Keratinocyte (primary cell): ENCODE results near the gene ADCY4. TPM values are rescaled to one million over a fixed set of nuclear protein-coding genes. Genes with fewer than 3 reads are reported as not detected.

Source experiments
- DNase-seq: peaks from one replicate; pipeline ENCODE4 v3.0.0-alpha.2; 2011; ENCODE audit warnings: low read depth, missing footprints, low spot score
- FAIRE-seq: peaks from 2 replicates; lab custom pipeline; 2011; peaks lifted over from hg19 to GRCh38; lab: Jason Lieb, UNC
- H2AFZ ChIP-seq: 2 replicates; pipeline ENCODE4 v1.6.0; 2012; ENCODE audit warnings: low read length, control low read depth, inconsistent platforms; ENCODE audit not compliant: control insufficient read depth
- H3K27ac ChIP-seq: 2 replicates; pipeline ENCODE4 v1.5.1; 2011; ENCODE audit warnings: low read length; ENCODE audit not compliant: control insufficient read depth, insufficient read depth
- H3K27me3 ChIP-seq: 3 replicates; pipeline ENCODE4 v1.6.0; 2011; ENCODE audit warnings: low read length; ENCODE audit not compliant: control insufficient read depth, insufficient read depth; ENCODE audit errors: extremely low read depth
- H3K36me3 ChIP-seq, 2 experiments: 2 replicates in 1 of 2; 3 replicates in 1 of 2; pipeline ENCODE4 v1.5.1; 2011; ENCODE audit warnings: low read length in 2 of 2, mild to moderate bottlenecking in 1 of 2; ENCODE audit not compliant: control insufficient read depth in 2 of 2, insufficient read depth in 2 of 2; ENCODE audit errors: extremely low read depth in 1 of 2
- H3K4me1 ChIP-seq: 3 replicates; pipeline ENCODE4 v1.5.1; 2011; ENCODE audit warnings: low read length; ENCODE audit not compliant: control insufficient read depth, insufficient read depth; ENCODE audit errors: extremely low read depth
- H3K4me2 ChIP-seq: 3 replicates; pipeline ENCODE4 v1.6.0; 2011; ENCODE audit warnings: low read depth, low read length; ENCODE audit not compliant: control insufficient read depth, insufficient read depth; ENCODE audit errors: extremely low read depth
- H3K4me3 ChIP-seq, 3 experiments: fragments of 200-600 bp in 1 of 3; sonication (generic) in 1 of 3; 2 replicates in 2 of 3; 3 replicates in 1 of 3; pipeline ENCODE4 v1.5.1; 2011 to 2016; ENCODE audit warnings: low read length in 3 of 3, mild to moderate bottlenecking in 3 of 3, control low read depth in 2 of 3, inconsistent platforms in 1 of 3, low read depth in 1 of 3, mixed read lengths in 1 of 3, mixed run types in 1 of 3, moderate library complexity in 1 of 3; ENCODE audit not compliant: control insufficient read depth in 2 of 3, insufficient read depth in 2 of 3; ENCODE audit errors: extremely low read depth in 1 of 3
- H3K79me2 ChIP-seq: 2 replicates; pipeline ENCODE4 v1.6.0; 2012; ENCODE audit warnings: low read length; ENCODE audit not compliant: control insufficient read depth, insufficient read depth
- H3K9ac ChIP-seq: 3 replicates; pipeline ENCODE4 v1.6.0; 2011; ENCODE audit warnings: low read length; ENCODE audit not compliant: control insufficient read depth, insufficient read depth; ENCODE audit errors: extremely low read depth
- H3K9me1 ChIP-seq: 3 replicates; pipeline ENCODE4 v1.6.0; 2011; ENCODE audit warnings: low read length; ENCODE audit not compliant: control insufficient read depth, insufficient read depth; ENCODE audit errors: extremely low read depth
- H3K9me3 ChIP-seq: 2 replicates; pipeline ENCODE4 v1.5.1; 2012; ENCODE audit warnings: low read depth, low read length; ENCODE audit not compliant: control insufficient read depth
- H4K20me1 ChIP-seq: 3 replicates; pipeline ENCODE4 v1.6.0; 2011; ENCODE audit warnings: low read length; ENCODE audit not compliant: control insufficient read depth, insufficient read depth; ENCODE audit errors: extremely low read depth
- CTCF ChIP-seq, 3 experiments: IDR thresholded peaks in 1 of 3; conservative IDR thresholded peaks in 1 of 3; optimal IDR thresholded peaks in 1 of 3; 2 replicates in 2 of 3; 3 replicates in 1 of 3; pipeline versions ENCODE3 to v1.5.1; 2011; ENCODE audit warnings: low read length in 3 of 3, mild to moderate bottlenecking in 3 of 3, moderate library complexity in 2 of 3, control low read depth in 1 of 3, inconsistent platforms in 1 of 3; ENCODE audit not compliant: insufficient read depth in 2 of 3; ENCODE audit errors: extremely low read depth in 1 of 3
- EZH2 ChIP-seq: IDR thresholded peaks from one replicate; pipeline ENCODE4 v1.6.1; 2012; ENCODE audit warnings: inconsistent platforms, mild to moderate bottlenecking, low read length, moderate library complexity
- dilution Hi-C: fragments of 300-500 bp; cut with MboI; formaldehyde crosslinking; loops from one replicate; pipeline ENCODE4 v1.7.0; 2020; ENCODE audit warnings: low sequenced_read_pairs; ENCODE audit not compliant: extremely low pct_ligation_motif_present
- polyA plus RNA-seq, 5 experiments: library from polyadenylated mRNA; depleted of rRNA in 3 of 5; stranded (reverse) in 3 of 5; stranded (forward) in 1 of 5; unstranded in 1 of 5; fragments of >200 nt; gene quantifications; 1 replicate in 1 of 5; 2 replicates in 3 of 5; 3 replicates in 1 of 5; pipeline versions ENCODE4 v1.2.1 to v1.2.3, GENCODE V29; 2011 to 2012; ENCODE audit warnings: missing spikeins in 2 of 5, low read depth in 1 of 5, low replicate concordance in 1 of 5

The ADCY4 gene
- polyA plus RNA-seq, 1 donor (not counting 4 experiments of a cell fraction or from before 2014, with no cell fraction given): 0.21 TPM

DNA sequence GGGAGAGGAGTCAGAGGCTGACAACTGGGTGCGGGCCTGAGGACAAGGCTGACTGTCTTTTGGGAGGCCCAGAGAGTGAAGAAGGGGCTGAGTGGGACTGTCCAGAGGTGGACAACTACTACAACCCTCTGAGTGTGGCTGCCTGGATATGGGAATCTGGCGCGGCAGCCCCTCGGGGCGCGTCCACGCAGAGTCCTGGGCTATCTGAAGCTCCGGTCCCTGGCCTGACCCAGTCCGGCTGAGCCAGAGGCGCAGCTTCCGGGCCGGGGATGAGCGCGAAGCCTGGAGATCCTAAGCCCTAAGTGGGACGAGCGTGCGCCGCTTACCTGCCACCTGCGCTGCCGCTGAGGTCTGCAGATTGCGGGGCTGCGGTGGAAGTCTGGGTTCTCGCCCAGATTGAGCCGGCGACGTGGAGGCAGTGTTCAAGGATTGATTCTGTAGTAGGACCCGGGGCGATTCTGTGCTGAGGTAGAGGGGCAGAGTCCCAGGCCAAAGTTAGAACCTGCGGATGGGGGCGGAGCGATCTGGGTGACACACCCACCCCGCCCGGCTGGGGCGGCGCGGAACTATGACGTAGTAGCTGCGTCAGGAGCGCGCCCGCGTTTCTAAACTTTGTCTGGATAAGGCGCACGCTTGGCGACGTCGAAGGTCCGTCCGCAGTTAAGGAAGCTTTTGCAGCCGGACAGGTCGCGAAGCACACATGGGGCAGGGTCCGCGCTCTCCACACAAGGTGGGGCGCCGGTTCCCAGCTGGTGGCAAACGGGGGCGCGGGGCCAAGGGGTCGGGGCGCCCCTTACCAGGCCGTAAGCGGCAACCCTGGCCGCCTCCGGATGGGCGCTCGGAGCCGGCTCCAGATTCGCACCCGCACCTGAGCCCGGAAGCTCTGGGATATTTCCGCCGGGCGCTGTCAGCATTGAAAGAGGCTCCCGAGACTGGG is 35.3 kb downstream of the ADCY4 start, which contains the start of the genes DHRS1 and NOP9:
Gene DHRS1 (minus strand): TSS at position 526 of the 937 bp plus-strand sequence. CDS start 674 bp downstream, outside the sequence.
Gene NOP9 (plus strand): TSS at position 596 of the 937 bp plus-strand sequence. CDS start 105 bp downstream, at position 701.
- no peaks in the 10 kb centered on the region for H3K9me1 ChIP-seq
- FAIRE-seq (no peak), DNase-seq (no peak)
- peak within 1 kb of the TSS; percentile 91 for H3K4me2 ChIP-seq
- TF ChIP-seq CTCF (optimal IDR thresholded peaks at IDR 0.05 in 1 of 3, IDR thresholded peaks at IDR 0.05 in 1 of 3, conservative IDR thresholded peaks at IDR 0.05 in 1 of 3; ENCODE audit: extremely low read depth in 1 of 3, insufficient read depth in 2 of 3, low read length in 3 of 3) (no peak), EZH2 (no peak)
- H3K27ac ChIP-seq: peak within 1 kb of the TSS; percentile 93
- peaks cover 37% of the 10 kb centered on the region for H3K4me1 ChIP-seq
- peak within 1 kb of the TSS; percentile 84 for H2AFZ ChIP-seq
- H3K9ac ChIP-seq: peak within 1 kb of the TSS; percentile 95
- H3K27me3 ChIP-seq: no peaks in the 10 kb centered on the region
- dilution Hi-C loops: no loop called here
- H4K20me1 ChIP-seq: no peaks in the 10 kb centered on the region
- H3K79me2 ChIP-seq: peaks cover 32% of the 10 kb centered on the region
- peak within 1 kb of the TSS; percentile 58 to 94 (median 80) for H3K4me3 ChIP-seq
- H3K9me3 ChIP-seq: no peaks in the 10 kb centered on the region
- H3K36me3 ChIP-seq: peaks cover 33 to 46% of the 10 kb centered on the region in 2 experiments

DNA sequence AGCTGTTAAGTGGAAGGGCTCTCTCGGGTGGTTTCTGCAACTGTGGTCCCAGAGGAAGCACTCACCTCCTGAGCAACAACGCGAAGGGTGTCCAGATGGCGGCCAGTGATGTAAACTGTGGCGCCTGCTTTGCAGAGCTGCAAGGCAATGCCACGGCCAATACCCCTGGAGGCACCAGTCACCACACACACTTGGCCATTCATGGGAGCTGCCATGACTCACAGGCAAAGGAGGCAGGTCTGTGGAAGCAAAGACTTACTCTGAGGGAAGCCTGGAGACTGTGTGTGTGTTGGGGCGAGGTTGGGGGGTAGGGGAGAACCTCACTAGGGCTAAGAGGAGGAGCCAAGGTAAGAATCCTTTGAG is 36.0 kb downstream of the ADCY4 start:
- Histone ChIP-seq H3K27ac (peak overlapping the region; percentile 93), H3K36me3 (peaks cover 29 to 40% of the 10 kb centered on the region in 2 experiments), H4K20me1 (no peaks in the 10 kb centered on the region), H3K4me3 (peak overlapping the region; percentile 58 to 94 (median 80)), H3K9me3 (no peaks in the 10 kb centered on the region), H3K4me2 (peak overlapping the region; percentile 91), H3K9ac (peak overlapping the region; percentile 95), H3K79me2 (peaks cover 32% of the 10 kb centered on the region), H2AFZ (peak overlapping the region; percentile 84), H3K27me3 (no peaks in the 10 kb centered on the region), H3K4me1 (peaks cover 37% of the 10 kb centered on the region), H3K9me1 (no peaks in the 10 kb centered on the region)
- no peak for TF ChIP-seq CTCF (optimal IDR thresholded peaks at IDR 0.05 in 1 of 3, IDR thresholded peaks at IDR 0.05 in 1 of 3, conservative IDR thresholded peaks at IDR 0.05 in 1 of 3; ENCODE audit: extremely low read depth in 1 of 3, insufficient read depth in 2 of 3, low read length in 3 of 3)
- no peak for TF ChIP-seq EZH2
- peak; percentile 87 for DNase-seq
- FAIRE-seq: peak; percentile 75
- dilution Hi-C loops: no loop called here
